Fibroblast of skin of right biceps (primary cell): ENCODE results near the gene HAND1.
"Not testable (repeated sequence)": the region's sequence is repeated elsewhere in the genome, so short reads cannot be mapped to it uniquely, and the experiment has no call there.

Experiments
- DNase-seq: peaks from one replicate; pipeline ENCODE4 v3.0.0-alpha.2; 2013

The HAND1 gene

DNA sequence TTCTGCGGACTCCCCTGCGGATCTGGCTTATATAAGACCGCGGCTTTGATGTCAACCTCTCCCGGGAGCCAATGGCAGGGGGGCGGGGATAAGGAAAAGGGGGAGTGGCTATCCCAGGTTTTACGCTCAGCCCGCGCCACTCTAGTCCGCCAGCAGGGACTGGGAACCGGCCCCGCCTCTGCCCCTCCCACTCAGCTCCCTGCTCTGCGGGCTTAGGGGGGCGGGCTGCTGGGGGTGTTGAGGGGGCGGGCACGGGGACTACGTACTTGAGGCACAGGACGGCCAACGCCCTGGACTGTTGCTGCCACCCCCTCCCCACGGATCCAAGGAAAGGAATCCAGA, at the start of gene HAND1:
Gene HAND1, minus strand, starts transcription at position 4 of the 342 bp plus-strand sequence. CDS start 219 bp downstream, outside the sequence.
- DNase-seq, result peak; percentile 65

DNA sequence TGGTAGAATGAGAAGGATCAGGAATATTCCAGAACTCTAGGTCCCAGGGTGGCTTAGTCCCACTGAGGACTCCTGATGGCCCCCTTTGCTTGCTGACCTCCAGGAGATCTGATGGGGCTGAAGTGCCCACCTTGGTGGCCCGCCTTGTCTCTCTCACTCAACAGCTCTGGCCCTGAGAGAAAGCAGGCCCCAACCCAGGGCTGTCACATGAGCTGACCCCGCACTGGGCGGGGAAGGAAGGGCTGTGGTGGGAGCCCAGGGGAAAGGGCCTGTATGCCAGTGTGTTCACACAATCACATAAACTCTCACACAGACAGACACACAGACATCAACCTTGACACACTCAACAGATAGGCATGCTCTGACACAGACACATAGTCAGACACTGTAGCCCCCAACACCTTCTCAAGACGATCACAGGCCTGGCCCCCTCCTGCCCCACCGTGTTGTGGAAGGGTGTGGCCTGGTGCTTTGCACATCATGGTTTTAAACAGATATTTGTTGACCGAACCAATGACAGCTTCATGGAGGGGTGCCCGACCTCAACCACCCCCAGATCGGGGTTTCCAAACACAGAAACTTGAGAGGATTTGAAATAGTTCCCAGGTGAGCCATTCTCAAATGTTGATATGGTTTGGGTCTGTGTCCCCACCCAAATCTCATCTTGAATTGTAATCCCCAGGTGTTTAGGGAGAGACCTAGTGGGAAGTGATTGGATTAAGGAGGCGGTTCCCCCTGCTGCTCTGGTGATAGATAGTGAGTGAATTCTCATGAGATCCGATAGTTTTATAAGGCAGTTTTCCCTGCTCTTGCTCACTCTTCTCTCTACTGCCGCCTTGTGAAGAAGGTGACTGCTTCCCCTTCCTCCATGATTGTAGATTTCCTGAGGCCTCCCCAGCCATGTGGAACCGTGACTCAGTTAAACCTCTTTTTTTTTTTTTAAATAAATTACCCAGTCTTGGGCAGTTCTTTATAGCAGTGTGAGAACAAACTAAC, 48.5 kb upstream of the HAND1 start:
- no peak for DNase-seq

DNA sequence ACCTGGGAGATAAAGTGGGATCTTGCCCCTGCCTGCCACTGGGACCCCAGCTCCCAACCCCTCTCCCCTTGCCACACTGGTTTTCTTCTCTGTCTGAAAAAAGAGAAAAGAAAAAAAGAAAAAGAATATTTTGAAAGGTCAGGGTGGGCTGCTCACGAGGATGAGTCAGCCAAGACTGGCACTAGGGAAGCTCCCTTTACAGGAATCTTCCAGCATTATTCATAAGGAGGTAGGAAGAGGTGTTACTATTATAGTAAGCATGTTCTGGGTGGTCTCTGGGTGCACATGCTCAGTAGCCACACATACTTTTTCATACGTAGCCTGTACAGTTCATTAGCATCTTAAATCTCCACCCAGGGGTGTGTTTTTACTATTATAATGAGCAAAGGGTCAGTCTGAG, 46.8 kb upstream of the HAND1 start:
- DNase-seq, result peak; percentile 24

DNA sequence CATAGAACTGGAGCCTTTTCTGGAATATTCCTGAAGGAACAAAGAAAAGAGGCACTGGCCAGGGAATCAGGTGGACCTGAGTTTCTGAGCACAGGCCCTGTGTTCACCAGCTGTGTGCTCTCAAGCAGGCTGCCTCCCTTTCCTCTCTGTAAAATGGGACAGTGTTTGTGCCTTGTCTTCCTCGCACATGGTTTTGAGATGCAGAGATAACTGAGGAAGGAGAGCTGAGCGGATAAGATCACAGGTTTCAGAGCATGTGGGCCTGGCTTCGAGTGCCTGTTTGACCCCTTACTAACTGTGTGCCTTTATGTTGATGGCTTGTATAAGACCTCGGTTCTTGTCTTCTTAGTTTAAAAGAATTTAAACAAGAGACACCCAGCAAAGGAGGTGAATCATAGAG, 46.2 kb upstream of the HAND1 start:
- no peak for DNase-seq

DNA sequence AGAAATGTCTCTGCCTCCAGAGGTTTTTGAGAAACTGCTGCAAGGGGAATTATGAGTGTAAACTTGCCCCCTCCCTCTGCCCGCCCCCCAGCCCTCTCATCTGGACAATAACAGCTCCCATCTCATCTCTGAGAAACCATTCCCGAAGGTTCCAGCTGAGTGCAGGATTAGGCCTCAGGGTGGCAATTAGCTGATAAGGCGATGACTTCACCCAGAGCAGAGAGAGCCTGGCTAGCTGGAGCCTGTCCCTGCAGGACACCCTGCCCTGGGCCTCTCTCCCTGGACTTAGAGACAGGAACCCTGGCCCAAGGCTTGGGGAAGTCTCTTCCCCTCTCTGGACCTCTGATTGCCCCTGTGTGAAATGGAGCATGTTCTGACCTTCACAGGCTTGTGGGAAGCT, 45.7 kb upstream of the HAND1 start:
- no peak for DNase-seq

DNA sequence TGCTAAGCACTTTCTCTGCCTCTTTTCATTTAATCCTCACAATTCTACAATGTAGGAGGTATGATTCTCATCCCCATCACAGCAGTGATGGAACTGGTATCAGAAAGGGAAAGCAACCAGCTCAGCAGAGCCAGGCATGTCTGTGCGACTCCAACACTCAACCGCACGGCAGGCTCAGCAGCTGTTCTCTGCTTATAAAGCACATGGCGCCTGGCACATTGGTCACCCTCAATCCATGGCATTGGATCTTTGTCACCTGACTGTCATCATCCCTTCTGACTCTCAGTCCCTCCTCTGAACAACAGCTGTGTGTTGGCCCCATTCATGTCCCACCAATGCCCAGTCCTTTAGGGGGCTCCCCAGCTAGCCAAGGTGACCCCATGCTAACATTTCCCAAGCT, 45.1 kb upstream of the HAND1 start:
- DNase-seq, result no peak

DNA sequence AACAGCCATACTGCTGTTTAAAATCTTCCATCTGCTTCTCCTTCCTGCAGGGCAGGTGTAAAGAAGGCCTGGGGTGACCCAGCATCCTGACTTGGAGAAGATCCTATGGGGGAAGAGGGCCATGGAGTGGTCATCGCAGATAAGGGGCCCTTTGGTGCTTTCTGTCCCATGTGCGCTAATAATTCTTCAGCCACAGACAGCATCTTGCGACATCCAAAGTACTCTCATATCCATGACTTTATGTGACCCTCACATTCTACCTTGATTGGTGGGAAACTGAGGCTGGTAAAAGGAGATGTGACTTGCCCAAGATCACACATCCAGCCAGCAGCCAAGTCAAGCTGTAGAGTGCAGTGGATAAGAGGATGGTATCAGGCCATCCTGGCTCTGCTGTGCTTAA, 44.3 kb upstream of the HAND1 start:
- DNase-seq, result no peak

DNA sequence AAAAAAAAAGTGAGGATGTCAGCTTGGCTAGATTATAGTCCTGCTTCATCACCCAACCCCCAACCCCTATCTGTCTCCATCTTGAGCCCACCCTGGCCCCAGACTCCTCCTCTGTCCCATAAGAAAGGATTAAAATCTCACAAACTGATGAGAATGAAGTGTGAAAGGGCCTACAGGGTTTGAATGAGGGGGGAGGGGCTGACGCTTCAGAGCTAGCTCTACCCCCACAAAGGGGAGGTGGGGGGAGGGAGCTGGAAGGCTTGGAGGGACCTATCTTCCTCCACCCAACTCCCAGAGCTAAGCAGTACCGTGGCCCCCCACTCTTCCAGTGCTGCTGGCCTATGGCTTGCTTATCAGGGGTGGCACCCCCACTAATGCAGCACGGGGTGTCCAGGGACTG, 43.7 kb upstream of the HAND1 start:
- no peak for DNase-seq

DNA sequence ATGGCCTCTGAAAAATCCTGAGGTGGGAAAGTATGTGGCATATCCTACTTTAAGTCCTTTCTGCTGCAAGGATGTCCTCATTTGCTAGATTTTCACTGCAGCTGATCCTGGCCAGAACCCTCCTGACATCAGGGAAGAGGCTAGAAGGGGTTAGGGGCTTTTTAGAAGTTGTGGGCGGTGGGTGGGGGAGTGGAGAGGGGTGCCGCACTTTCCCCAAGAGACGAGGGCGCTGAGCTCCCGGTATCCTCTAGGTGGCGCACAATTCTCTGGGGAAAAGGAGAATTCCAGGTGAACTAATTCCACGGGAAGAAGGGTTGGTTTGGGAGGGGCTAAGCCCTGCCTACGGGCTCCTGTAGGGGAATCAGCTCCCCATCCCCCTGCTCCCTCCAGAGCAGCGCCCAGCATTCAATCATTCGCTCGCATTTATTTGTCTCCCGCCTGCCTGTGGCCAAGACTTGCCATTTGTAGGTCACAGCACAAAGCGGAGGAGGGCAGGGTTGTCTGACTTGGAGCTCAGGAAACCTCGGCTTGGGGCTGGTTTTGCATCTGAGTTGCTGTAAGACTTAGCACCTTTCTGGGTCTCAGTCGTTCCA, 42.9 kb upstream of the HAND1 start:
- DNase-seq, result peak; percentile 16

DNA sequence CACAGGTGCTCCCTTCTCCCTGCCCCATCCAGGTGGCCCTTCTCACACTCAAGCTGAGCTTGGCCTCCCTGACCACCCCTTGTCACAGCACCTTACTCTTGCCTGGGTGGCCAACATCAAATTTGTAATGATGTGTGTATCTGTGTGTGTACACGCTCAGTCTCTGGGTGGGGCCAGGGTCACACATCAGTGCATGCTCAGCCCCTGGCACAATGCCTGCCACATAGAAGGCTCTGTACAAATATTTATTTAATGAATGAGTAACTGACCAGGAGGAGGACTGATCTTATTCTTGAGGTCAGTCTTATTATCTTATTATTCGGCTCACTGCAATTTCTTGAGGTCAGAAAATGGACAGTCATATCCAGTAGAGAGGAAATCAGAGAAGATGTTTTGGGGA, 41.3 kb upstream of the HAND1 start:
- DNase-seq, result peak; percentile 14

DNA sequence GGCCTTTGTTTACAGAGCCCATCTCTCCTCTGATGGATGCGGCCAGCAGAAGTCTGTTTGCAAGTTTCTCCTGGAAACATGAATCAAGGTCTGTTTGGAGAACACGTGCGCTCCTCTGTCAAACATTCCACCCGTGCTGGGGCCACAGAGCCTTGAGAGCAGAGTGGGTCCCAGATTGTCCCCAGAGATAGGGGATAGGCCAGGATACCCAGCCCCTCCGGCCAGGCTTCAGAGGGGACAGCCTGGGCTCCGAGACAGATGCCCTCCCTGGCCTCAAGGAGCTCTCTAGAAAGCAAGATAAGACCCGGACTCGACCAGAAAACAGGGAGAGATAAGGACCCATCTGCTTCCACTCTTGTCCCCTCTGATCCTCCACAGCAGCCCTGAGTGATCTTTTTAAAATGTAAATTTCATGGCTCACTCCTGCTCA, 40.4 kb upstream of the HAND1 start:
- no peak for DNase-seq

DNA sequence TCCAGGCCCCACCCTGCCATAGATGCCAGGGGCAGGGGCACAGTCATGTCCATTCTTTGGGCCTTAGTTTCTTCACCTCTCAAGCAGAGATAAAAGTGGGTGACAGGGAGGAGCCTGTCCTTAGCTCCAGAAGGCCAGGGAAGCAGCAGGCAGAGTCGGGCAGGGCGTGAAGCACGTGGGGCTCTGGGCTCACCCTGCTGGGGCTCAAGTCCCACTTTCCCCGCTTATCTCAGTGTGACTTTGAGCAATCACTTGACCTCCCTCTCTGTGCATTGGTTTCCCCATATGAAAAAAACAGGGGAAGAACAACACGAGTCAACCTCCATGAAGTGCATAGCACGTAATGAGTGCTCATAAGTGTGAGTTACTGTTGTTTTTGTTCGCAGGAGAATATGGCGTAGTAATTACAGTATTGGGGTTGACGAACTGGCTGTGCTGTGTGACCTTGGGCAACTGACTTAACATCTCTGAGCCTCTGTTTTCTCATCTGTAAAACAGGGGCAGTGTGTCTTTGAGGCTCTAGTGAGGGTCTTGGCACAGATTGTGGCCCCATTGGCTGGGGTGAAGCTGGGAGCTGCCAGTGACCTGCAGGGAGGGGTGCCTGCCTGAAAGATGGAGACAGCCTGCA, 39.9 kb upstream of the HAND1 start:
- no peak for DNase-seq

DNA sequence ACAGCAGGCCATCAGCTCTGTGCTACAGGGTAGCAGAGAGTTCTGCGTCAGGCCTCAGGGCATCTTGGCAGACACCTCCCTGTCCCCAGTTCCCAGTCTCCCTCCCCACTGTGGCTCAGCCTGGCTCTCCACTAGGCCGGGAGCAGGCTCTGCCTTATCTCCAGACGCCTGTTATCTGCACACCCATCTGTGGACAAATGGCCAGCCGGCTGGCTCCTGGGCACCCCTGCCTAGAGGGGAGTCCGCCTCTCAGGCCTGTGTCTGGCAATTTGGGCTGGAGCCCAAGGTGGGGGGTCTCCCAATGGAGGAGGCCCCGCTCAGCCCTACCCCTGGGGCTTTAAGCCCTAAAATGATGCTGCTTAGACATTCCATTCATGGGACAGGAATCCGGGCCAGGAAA, 39.2 kb upstream of the HAND1 start:
- no peak for DNase-seq

DNA sequence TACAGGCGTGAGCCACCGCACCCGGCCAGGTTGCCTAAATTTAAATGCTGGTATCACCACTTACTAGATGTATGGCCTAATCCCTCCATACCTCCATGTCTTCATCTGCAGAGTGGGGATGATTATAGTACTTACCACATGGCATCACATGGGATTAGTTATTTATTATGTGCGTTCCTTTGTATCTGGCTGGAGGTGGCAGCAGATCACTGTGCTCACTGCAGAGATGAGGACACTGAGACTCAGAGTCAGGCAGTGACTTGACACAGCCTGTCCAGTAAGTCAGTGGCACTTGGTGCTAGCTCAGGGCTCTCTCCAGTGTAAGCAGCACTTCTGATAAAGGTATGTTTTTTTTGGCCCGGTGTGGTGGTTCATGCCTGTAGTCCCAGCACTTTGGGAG, 38.4 kb upstream of the HAND1 start:
- DNase-seq, result no peak

DNA sequence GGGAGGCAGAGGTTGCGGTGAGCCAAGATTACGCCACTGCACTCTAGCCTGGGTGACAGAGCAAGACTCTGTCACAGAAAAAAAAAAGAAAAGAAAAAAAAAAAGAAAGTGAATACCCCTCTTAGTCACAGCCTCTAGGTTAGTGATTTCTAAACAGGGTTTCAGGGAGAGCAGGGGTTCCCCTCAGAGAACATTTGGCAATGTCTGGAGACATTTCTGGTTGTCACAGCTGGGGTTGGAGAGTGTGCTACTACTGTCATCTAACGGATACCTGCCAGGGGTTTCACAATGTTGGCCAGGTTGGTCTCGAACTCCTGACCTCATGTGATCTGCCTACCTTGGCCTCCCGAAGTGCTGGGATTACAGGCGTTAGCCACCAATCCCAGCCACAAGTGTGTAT, 37.5 kb upstream of the HAND1 start:
- not testable (repeated sequence) for DNase-seq

DNA sequence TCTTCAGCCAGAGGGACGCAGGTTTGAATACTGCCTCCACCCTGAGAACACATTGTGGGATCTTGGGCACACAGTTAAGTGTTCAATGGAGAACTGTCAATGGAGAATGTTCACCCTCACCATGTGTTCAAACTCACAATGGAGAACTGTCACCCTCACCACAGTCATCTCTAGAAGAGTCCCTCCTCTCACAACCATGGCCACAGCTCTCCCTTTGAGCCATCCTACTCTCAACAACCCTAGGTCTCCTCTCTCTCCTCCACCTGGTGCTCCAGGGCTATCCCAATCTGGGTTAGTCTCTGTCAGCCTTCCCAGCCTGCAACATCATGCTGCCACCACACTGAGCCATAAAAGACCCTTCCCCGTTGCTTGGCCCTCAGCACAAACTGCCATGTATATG, 36.3 kb upstream of the HAND1 start:
- DNase-seq, result no peak

DNA sequence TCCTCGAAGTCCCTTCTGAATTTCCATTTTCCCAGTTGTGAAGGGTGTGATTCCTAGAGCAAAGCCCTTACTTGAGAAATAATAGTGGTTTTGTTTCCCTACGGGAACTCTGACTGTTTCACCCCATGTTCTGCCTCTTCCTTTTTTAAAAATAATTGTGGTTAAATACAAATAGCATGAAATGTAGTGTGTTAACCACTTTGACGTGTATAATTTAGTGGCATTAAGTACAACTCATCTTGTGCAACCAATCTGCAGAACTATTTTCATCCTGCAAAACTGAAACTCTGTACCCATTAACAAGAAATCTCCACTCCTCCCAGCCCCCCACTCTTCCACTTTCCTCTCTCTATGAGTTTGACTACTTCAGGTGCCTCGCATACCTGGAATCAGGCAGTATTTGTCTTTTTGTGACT, 35.6 kb upstream of the HAND1 start:
- DNase-seq, result peak; percentile 55

DNA sequence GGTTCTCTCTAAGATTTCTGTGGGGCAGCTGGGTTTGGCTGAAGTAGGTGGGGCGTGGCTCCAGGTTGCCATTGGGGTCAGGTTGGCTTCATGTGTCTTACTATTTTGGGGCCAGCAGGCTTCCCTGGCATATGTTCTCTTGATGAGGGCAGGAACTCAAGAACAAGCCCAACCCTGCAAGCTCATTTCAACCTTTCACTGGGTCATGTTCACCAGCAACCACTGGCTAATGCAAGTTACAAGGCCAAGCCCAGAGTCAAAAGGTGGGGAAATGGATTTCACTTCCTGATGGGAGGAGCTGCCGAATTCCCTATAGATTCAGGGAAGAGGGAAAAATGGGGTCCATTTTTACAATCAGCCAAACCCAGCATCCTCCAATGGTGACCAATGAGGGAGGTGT, 34.0 kb upstream of the HAND1 start:
- no peak for DNase-seq

DNA sequence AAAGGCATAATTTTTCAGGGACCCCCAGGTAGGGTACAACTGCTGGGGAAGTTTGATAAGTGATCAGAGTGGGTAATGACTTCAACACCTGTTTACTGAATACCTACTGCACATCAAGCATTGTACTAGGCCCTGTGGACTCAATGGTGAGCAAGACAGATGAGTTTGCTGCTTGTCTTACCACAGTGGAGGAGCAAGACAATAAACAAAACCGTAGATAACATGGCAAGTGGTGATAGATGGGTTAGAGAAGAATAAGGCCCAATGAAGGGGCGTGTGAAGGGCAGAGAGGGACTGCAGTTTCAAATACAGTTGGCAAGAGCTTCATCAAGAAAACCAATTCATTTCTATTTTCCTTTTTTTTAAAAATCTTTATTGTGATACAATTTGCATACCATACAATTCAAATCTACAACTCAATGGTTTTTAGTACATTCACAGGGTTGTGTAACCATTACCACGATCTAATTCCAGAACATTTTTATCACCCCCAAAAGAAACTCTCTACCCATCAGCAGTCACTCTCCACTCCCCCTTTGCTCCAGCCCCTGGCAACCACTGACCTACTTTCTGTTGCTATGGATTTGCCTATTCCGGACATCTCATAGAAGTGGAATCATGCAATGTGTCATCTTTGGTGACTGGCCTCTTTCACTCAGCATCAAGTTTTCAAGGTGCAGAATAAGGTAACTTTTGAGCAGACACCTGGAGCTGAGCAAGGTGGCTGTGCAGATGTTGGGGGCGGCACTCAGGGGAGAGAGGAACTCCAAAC, 31.9 kb upstream of the HAND1 start:
- no peak for DNase-seq

DNA sequence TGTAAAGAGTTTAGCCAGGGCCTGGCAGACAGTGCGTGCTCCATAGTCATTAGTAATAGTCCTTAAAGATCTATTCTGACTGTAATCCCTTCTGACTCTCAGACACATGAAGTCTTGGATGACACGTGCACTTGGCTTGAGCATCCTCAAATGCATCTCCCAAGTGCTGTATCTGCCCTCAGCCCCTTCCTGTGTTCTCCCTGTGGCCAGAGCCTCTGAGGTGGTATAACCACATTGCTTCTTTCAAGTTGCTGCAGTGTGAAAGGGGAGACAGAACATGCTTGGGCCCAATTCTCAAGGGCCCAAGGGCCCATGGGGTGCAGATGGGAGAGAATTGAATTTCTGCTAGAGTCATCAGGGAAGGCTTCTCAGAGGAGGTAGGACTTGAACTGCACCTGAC, 30.1 kb upstream of the HAND1 start:
- DNase-seq, result no peak

DNA sequence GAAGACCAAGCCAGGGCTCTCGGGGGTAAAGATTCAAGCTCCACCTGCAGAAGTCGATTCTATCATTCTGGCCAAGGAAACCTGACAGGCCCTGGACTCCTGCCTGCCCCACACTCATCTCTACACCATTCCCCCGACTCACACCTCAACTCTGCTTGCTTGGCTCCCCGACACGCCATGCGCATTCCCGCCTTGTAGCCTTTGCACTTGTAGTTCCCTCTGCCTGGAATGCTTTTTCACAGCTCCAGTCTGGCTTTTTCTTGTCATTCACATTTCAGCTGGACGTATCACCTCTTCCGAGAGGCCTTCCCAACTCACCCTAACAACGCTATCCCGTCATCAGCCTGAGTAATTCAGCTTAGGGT, 28.7 kb upstream of the HAND1 start:
- no peak for DNase-seq

DNA sequence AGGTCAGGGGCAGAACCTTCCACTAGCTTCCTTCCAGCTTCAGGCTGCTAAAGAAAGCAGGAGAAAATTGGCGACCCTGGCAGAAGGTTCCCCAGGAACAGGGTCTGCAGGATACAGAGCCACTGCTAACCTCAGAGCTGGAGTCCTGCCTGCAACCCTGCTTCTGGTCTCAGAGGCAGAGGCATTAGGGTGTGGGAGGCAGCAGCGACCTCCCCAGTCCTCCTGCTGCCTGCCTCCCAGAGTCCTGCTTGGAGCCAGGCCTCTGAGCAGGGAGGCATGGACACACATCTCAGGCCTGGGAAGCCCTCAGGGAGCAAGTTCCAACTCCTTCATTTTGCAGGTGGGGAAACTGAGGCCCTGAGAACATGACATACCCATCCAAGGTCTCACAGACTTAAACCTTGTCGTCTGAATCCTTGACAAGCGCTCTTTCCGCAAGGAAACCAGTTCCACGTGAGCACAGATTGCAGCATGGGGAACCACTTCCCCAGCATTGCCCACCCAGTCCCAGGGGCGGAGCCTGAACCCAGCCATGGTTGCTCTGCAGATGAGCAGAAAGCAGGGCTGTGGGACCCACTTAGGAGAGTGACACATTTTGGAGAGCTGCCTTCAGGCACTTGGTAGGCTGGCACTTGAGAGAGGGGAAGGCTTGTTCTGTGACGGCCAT, 28.2 kb upstream of the HAND1 start:
- DNase-seq, result no peak

DNA sequence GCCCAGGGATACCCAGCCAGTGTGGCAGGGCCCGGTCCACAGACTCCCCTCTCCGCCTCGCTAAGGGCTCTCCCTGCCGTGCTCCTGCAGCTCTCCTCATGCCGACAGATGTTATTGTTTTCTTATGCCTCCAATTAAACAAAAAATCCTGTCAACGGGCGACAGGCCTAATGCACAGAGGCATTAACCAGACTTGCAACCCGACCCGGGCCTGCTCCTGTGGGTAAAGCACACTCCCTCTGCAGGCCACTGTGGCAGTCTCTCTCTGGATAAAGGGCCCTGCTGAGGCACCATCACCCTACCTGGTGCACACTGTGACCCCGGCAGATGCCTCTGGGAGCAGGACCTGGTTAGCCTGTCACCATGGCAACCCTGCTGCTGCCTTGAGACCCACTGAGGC, 27.5 kb upstream of the HAND1 start:
- DNase-seq, result no peak
